ENCODE measurements around the gene KANK4.

The KANK4 gene

GRCh38 chr1:62274496-62275485 lies 44.4 kb downstream of the KANK4 start:
- Mint-ChIP-seq H3K9me3 (peaks cover 3% of the 10 kb centered on the region), H3K27ac (no peak overlapping the region), H3K4me3 (no peak overlapping the region), H3K4me1 (peaks cover 15% of the 10 kb centered on the region), H3K36me3 (no peaks in the 10 kb centered on the region)
- ATAC-seq (no peak), DNase-seq (ENCODE audit: low spot score in 2 of 2) (no peak)

- Mint-ChIP-seq H3K27ac (peak overlapping the region; percentile 81), H3K9me3 (peaks cover 3% of the 10 kb centered on the region)
These were observed 45.3 kb downstream of the KANK4 start for GRCh38 chr1:62273953-62274352.

GRCh38 chr1:62271948-62272728 lies 47.1 kb downstream of the KANK4 start:
- Mint-ChIP-seq H3K36me3 (no peaks in the 10 kb centered on the region), H3K4me1 (peaks cover 15% of the 10 kb centered on the region), H3K4me3 (peak overlapping the region; percentile 30), H3K27ac (peak overlapping the region; percentile 41), H3K9me3 (no peaks in the 10 kb centered on the region)
- ATAC-seq: peak; percentile 71
- peak in 1 of 2 donors; percentile 58 for DNase-seq (ENCODE audit: low spot score in 2 of 2)

More at GRCh38 chr1:62273953-62274352, 45.3 kb downstream of the KANK4 start:
- no peak for ATAC-seq
- H3K4me3 Mint-ChIP-seq: no peak overlapping the region
- no peak for DNase-seq (ENCODE audit: low spot score in 2 of 2)
- no peaks in the 10 kb centered on the region for H3K36me3 Mint-ChIP-seq
- H3K4me1 Mint-ChIP-seq: peaks cover 15% of the 10 kb centered on the region

- no peak overlapping the region for H3K4me3 Mint-ChIP-seq
- peak overlapping the region; percentile 37 for H3K27ac Mint-ChIP-seq
- DNase-seq (ENCODE audit: low spot score in 2 of 2): no peak
- peaks cover 15% of the 10 kb centered on the region for H3K4me1 Mint-ChIP-seq
- H3K9me3 Mint-ChIP-seq: no peaks in the 10 kb centered on the region
- no peak for ATAC-seq
- H3K36me3 Mint-ChIP-seq: no peaks in the 10 kb centered on the region
These were observed 48.1 kb downstream of the KANK4 start for GRCh38 chr1:62271134-62271533.

- Mint-ChIP-seq H3K4me1 (peaks cover 15% of the 10 kb centered on the region), H3K9me3 (no peaks in the 10 kb centered on the region), H3K36me3 (no peaks in the 10 kb centered on the region), H3K27ac (no peak overlapping the region), H3K4me3 (no peak overlapping the region)
- ATAC-seq: no peak
- DNase-seq (ENCODE audit: low spot score in 2 of 2): no peak
These were observed 49.3 kb downstream of the KANK4 start for GRCh38 chr1:62269851-62270495.

GRCh38 chr1:62269439-62269838 lies 49.8 kb downstream of the KANK4 start:
- H3K36me3 Mint-ChIP-seq: no peaks in the 10 kb centered on the region
- DNase-seq (ENCODE audit: low spot score in 2 of 2) (no peak), ATAC-seq (no peak)
- no peaks in the 10 kb centered on the region for H3K9me3 Mint-ChIP-seq
- H3K27ac Mint-ChIP-seq: no peak overlapping the region
- peaks cover 15% of the 10 kb centered on the region for H3K4me1 Mint-ChIP-seq
- H3K4me3 Mint-ChIP-seq: no peak overlapping the region

- ATAC-seq: no peak
- DNase-seq (ENCODE audit: low spot score in 2 of 2): no peak
- peaks cover 15% of the 10 kb centered on the region for H3K4me1 Mint-ChIP-seq
These were observed 50.9 kb downstream of the KANK4 start for GRCh38 chr1:62268315-62268714.

GRCh38 chr1:62265956-62266935 lies 53.0 kb downstream of the KANK4 start:
- Mint-ChIP-seq H3K4me3 (no peak overlapping the region), H3K4me1 (peaks cover 1% of the 10 kb centered on the region), H3K36me3 (no peaks in the 10 kb centered on the region), H3K9me3 (no peaks in the 10 kb centered on the region), H3K27ac (no peak overlapping the region)
- ATAC-seq: peak; percentile 39
- DNase-seq (ENCODE audit: low spot score in 2 of 2): no peak

More at GRCh38 chr1:62268315-62268714, 50.9 kb downstream of the KANK4 start:
- Mint-ChIP-seq H3K27ac (no peak overlapping the region), H3K36me3 (no peaks in the 10 kb centered on the region), H3K9me3 (no peaks in the 10 kb centered on the region), H3K4me3 (no peak overlapping the region)

GRCh38 chr1:62263814-62264353 lies 55.4 kb downstream of the KANK4 start:
- Mint-ChIP-seq H3K9me3 (no peaks in the 10 kb centered on the region), H3K4me3 (no peak overlapping the region)

GRCh38 chr1:62263006-62263813 lies 56.0 kb downstream of the KANK4 start:
- Mint-ChIP-seq H3K36me3 (no peaks in the 10 kb centered on the region), H3K27ac (no peak overlapping the region), H3K4me3 (no peak overlapping the region), H3K4me1 (no peaks in the 10 kb centered on the region), H3K9me3 (no peaks in the 10 kb centered on the region)
- DNase-seq (ENCODE audit: low spot score in 2 of 2): no peak
- no peak for ATAC-seq

More at GRCh38 chr1:62263814-62264353, 55.4 kb downstream of the KANK4 start:
- no peak for DNase-seq (ENCODE audit: low spot score in 2 of 2)
- Mint-ChIP-seq H3K36me3 (no peaks in the 10 kb centered on the region), H3K4me1 (no peaks in the 10 kb centered on the region), H3K27ac (no peak overlapping the region)
- ATAC-seq: no peak

GRCh38 chr1:62260688-62261087 lies 58.5 kb downstream of the KANK4 start:
- DNase-seq (ENCODE audit: low spot score in 2 of 2) (no peak), ATAC-seq (no peak)
- Mint-ChIP-seq H3K9me3 (no peaks in the 10 kb centered on the region), H3K27ac (no peak overlapping the region), H3K36me3 (no peaks in the 10 kb centered on the region), H3K4me1 (no peaks in the 10 kb centered on the region), H3K4me3 (no peak overlapping the region)

- Mint-ChIP-seq H3K27ac (no peak overlapping the region), H3K4me3 (no peak overlapping the region)
These were observed 59.7 kb downstream of the KANK4 start for GRCh38 chr1:62259551-62259950.

GRCh38 chr1:62250126-62250726 lies 69.0 kb downstream of the KANK4 start:
- H3K36me3 Mint-ChIP-seq: no peaks in the 10 kb centered on the region
- no peak overlapping the region for H3K27ac Mint-ChIP-seq
- H3K9me3 Mint-ChIP-seq: no peaks in the 10 kb centered on the region
- ATAC-seq: no peak
- DNase-seq (ENCODE audit: low spot score in 2 of 2): no peak
- no peak overlapping the region for H3K4me3 Mint-ChIP-seq
- H3K4me1 Mint-ChIP-seq: no peaks in the 10 kb centered on the region

More at GRCh38 chr1:62259551-62259950, 59.7 kb downstream of the KANK4 start:
- Mint-ChIP-seq H3K9me3 (no peaks in the 10 kb centered on the region), H3K4me1 (no peaks in the 10 kb centered on the region), H3K36me3 (no peaks in the 10 kb centered on the region)
- no peak for DNase-seq (ENCODE audit: low spot score in 2 of 2)
- ATAC-seq: no peak

All from stimulated activated effector memory CD8-positive, alpha-beta T cell treated with anti-CD3 and anti-CD28 coated beads, Interleukin-12 subunit alpha, Interleukin-12 subunit beta, amount 100 ng/mL, for 72 hours (primary cell).